Epithelial cell of proximal tubule (primary cell): ENCODE measurements around the gene PER2. TPM values are rescaled to one million over a fixed set of nuclear protein-coding genes. Genes with fewer than 3 reads are reported as not detected.

Experiments used
- DNase-seq: peaks from one replicate; pipeline ENCODE4 v3.0.0-alpha.2; 2011; ENCODE audit warnings: low read depth
- H3K4me3 ChIP-seq: 2 replicates; pipeline ENCODE4 v1.5.1; 2011; ENCODE audit warnings: low read depth, mild to moderate bottlenecking, low read length
- total RNA-seq: library from RNA; depleted of rRNA; stranded (reverse); fragments of >200 nt; gene quantifications from 2 replicates; pipeline ENCODE4 v1.2.3, GENCODE V29; 2015
- TF ChIP-seq, protein P1 (sequence below): conservative IDR thresholded peaks from 2 replicates; pipeline ENCODE4 v1.5.1; 2012; ENCODE audit warnings: low read depth, mild to moderate bottlenecking, low read length

Gene PER2
- total RNA-seq, 1 donor from 2014 or later, result 0.86 TPM

DNA sequence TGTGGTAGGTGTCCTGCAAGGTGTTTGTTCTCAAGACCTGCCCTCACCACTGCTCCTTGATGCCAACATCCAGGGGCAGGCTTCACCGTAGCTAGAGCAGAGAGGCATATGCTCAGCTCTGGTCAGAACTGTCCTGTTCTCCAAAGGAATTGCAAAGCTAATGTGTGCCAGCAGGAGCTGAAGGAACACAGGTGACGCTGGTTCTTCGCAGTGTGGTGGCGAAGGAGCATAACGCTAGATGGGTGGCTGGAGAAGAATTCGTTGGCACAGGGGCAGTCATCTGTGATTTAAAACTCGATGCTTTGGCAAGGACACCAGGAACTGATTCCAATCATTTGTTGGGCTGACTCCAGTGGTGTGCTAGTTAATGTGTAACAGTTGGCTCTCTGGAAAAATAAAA lies 11.4 kb upstream of the PER2 start:
- DNase-seq, result no peak
- TF ChIP-seq, protein P1, sequence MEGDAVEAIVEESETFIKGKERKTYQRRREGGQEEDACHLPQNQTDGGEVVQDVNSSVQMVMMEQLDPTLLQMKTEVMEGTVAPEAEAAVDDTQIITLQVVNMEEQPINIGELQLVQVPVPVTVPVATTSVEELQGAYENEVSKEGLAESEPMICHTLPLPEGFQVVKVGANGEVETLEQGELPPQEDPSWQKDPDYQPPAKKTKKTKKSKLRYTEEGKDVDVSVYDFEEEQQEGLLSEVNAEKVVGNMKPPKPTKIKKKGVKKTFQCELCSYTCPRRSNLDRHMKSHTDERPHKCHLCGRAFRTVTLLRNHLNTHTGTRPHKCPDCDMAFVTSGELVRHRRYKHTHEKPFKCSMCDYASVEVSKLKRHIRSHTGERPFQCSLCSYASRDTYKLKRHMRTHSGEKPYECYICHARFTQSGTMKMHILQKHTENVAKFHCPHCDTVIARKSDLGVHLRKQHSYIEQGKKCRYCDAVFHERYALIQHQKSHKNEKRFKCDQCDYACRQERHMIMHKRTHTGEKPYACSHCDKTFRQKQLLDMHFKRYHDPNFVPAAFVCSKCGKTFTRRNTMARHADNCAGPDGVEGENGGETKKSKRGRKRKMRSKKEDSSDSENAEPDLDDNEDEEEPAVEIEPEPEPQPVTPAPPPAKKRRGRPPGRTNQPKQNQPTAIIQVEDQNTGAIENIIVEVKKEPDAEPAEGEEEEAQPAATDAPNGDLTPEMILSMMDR, result peak; percentile 25

DNA sequence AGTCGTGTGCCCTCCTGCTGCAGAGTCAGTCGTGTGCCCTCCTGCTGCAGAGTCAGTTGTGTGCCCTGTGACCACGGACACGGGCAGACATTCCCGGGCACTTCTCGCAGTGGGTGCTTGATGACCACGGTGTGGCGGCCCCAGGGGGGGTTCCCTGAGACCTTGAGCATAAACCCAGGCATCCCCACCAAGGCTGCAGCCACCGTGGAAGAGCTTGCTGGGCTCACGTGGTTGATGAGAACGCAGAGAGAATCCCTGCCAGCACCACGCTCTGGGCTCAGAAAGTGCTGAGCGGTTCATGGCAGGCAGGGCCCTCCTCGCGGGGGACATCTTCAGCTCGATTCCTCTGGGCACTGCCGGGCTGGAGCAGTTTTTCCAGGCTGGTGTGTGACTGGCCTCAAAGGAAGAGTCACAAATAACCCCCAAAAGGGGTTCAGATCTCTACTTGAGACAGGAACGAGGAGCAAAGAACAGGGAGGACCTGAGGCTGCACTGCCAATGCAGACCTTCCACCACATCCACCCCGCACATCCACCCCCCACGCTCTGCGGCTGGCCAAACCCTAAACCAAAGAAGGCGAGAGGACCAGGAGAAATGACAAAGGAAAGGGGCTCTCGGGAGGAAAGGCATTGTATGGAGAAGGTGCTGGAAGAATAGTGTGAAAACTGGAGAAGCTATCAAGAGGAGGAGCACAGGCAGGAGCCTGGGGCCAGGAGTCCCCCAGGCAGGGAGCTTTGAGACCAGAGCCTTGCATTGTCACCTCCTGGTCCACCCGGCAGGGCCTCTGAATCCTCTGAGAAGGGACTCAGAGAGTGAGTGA lies 8.4 kb upstream of the PER2 start:
- TF ChIP-seq, protein P1, result no peak
- H3K4me3 ChIP-seq, result no peak overlapping the region
- DNase-seq, result no peak

More for the DNA sequence above, 11.4 kb upstream of the PER2 start:
- no peak overlapping the region for H3K4me3 ChIP-seq

DNA sequence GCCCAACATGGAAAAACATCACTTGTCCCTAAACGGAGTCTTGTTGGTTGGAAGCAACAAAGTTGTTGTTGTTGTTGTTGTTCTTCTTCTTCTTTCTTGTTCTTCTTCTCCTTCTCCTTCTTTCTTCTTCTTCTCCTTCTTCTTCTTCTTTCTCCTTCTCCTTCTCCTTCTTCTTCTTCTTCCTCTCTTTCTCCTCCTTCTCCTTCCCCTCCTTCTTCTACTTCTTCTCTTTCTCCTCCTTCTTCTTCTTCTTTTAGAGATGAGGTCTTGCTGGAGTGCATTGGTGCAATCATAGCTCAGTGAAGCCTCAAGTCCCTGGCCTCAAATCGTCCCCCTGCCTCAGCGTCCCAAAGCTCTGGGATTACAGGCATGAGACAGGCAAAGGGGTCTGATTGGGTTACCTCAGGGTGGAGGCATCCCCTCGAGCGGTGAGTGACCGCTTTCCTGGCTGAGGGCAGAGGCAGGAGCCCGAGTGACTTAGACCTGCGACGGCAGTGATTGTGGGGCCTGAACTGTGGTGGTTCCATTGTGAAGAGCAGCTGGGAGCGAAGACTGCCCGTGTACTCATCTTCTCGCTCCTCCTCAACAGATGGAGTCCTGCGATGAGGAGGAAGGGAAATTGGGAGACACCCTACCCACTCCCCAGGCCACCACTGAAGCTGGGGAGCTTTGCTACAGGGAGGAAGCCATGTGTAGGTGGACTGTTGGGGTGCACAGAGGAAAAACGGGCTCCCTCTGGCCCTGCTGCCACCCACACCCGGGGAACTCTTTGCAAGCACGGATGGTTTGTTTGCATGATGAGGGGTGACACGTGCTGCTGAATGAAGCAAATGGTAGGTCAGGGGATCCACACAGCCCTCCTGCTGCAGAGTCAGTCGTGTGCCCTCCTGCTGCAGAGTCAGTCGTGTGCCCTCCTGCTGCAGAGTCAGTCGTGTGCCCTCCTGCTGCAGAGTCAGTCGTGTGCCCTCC lies 7.0 kb upstream of the PER2 start:
- TF ChIP-seq, protein P1, result no peak
- no peak overlapping the region for H3K4me3 ChIP-seq
- no peak for DNase-seq

DNA sequence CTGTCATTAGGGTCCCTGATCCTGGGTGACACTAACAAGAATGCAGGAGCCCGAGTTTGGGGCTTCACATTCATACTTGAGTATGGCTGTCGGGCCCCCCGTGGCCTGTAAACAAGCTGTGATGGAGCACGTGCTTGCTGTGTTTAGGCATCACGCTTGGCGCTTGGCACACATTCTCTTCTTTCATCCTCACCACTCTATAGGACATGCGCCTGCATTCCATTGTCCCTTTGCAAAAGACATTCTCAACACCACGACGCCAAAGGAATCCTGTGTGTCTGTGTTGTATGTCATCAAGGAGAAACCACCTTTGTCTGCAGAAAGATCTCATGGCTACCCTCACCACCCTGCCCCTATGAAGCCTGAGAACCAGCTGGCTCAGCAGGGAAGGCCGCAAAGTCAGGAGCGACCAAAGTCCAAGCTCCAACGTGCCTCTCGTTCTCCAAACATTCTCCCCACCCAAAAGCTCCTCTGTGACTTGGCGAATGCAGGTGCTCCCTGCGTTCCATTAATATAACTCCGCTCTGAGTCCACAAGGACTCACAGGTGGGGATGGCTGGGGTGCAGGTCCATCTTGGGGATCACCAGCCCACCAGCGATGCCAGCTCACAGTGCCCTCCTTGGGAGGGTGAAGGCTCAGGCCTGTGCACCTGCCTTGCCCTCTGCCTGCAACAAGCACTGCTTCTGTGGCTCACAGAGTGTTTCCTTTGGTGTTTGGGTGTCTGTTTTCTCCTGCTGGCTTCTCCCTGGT lies 6.2 kb upstream of the PER2 start:
- no peak overlapping the region for H3K4me3 ChIP-seq
- TF ChIP-seq, protein P1, result no peak

DNA sequence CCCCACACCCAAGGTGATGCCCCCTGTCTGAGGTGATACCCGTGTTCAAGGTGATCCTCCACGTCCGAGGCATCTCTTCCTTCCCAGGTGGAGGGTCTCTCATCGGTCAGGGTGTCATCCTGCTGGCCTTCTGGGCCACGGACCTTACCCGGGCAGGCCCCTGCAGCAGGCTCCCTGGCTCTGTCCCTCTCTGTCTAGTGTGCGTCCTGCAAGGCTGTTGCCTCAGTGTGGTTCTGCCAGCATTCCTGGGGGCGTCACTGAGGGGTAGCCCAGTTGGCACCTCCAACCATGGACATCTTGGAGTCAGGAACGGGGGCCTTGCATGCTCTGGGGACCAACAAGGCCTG lies 5.6 kb upstream of the PER2 start:
- no peak for DNase-seq
- TF ChIP-seq, protein P1, result no peak
- H3K4me3 ChIP-seq, result no peak overlapping the region

More for the DNA sequence above, 6.2 kb upstream of the PER2 start:
- DNase-seq, result no peak

DNA sequence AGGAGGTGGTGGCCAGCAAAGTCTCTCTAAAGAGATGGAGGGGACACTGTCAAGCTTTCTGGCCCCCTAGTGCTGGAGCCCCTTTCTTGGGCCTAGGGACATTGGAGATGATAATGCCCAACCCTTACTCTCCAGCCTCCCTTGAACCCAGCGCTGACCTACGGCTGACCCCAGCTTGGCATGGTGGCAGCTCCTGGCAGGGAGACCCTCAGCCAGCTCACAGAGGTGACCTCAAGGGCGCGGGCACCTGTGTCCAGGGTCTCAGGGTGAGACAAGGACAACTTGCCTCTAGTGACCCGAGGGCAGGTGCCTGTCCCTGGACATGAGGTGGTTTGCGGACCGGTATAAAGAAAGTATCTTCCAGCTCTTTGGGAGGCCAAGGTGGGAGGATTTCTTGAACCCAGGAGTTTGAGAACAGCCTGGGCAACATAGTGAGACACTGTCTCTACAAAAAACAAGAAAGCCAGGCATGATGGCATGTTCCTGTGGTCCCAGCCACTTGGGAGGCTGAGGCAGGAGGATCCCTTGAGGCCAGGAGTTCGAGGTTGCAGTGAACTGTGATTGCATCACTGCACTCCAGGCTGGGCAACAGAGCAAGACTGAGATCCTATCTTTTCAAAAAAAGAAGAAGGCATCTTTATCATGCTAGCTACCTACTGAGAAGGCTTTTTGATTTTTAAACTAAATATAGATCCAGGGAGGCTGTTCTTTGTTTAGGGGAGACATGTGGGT lies 3.3 kb upstream of the PER2 start:
- TF ChIP-seq, protein P1, result no peak
- no peak overlapping the region for H3K4me3 ChIP-seq
- DNase-seq, result no peak
